WTC11 (cell line): Measurements from ENCODE around the gene CDK10.

ENCODE experiments used
- CBFB ChIP-seq: sonication (generic); formaldehyde crosslinking; IDR thresholded peaks from 2 replicates; pipeline ENCODE4 v1.8.1; 2022; ENCODE audit warnings: mild to moderate bottlenecking, low read depth, missing genetic modification reagents
- ETV6 ChIP-seq: sonication (generic); formaldehyde crosslinking; IDR thresholded peaks from 2 replicates; pipeline ENCODE4 v1.8.1; 2022; ENCODE audit warnings: mild to moderate bottlenecking, missing genetic modification reagents
- KAT7 ChIP-seq: sonication (generic); formaldehyde crosslinking; IDR thresholded peaks from 2 replicates; pipeline ENCODE4 v1.8.1; 2023; ENCODE audit warnings: missing genetic modification reagents, mild to moderate bottlenecking, borderline replicate concordance
- NR1H2 ChIP-seq: sonication (generic); formaldehyde crosslinking; IDR thresholded peaks from 2 replicates; pipeline ENCODE4 v1.9.0; 2021; ENCODE audit warnings: mild to moderate bottlenecking, moderate library complexity, missing genetic modification reagents
- RELA ChIP-seq: sonication (generic); formaldehyde crosslinking; IDR thresholded peaks from 2 replicates; pipeline ENCODE4 v1.8.1; 2022; ENCODE audit warnings: missing genetic modification reagents, mild to moderate bottlenecking, borderline replicate concordance
- SOX15 ChIP-seq: fragments of 250-450 bp; sonication (Bioruptor Pico); IDR thresholded peaks from 2 replicates; pipeline ENCODE4 v1.9.0; 2021; ENCODE audit warnings: mild to moderate bottlenecking
- TEAD4 ChIP-seq: sonication (generic); formaldehyde crosslinking; IDR thresholded peaks from 2 replicates; pipeline ENCODE4 v1.8.0; 2022; ENCODE audit warnings: mild to moderate bottlenecking, missing genetic modification reagents
- USF2 ChIP-seq: sonication (generic); formaldehyde crosslinking; IDR thresholded peaks from 2 replicates; pipeline ENCODE4 v1.8.1; 2023; ENCODE audit warnings: mild to moderate bottlenecking, missing genetic modification reagents, moderate library complexity
- ZNF281 ChIP-seq: sonication (generic); formaldehyde crosslinking; IDR thresholded peaks from 2 replicates; pipeline ENCODE4 v1.8.0; 2023; ENCODE audit warnings: mild to moderate bottlenecking, missing genetic modification reagents
- TF ChIP-seq, protein P1 (sequence below): fragments of 200-600 bp; IDR thresholded peaks from 2 replicates; pipeline ENCODE4 v1.8.0; 2022; ENCODE audit warnings: antibody characterized with exemption

GRCh38 chr16:89691986-89692569 lies 5.6 kb downstream of the CDK10 start:
- TF ChIP-seq NR1H2 (CRISPR knock-in tag): no peak
- TF ChIP-seq SOX15 (CRISPR knock-in tag): no peak
- TF ChIP-seq RELA (CRISPR knock-in tag): no peak
- TF ChIP-seq ZNF281 (CRISPR knock-in tag): no peak
- no peak for TF ChIP-seq CBFB
- TF ChIP-seq, protein P1, sequence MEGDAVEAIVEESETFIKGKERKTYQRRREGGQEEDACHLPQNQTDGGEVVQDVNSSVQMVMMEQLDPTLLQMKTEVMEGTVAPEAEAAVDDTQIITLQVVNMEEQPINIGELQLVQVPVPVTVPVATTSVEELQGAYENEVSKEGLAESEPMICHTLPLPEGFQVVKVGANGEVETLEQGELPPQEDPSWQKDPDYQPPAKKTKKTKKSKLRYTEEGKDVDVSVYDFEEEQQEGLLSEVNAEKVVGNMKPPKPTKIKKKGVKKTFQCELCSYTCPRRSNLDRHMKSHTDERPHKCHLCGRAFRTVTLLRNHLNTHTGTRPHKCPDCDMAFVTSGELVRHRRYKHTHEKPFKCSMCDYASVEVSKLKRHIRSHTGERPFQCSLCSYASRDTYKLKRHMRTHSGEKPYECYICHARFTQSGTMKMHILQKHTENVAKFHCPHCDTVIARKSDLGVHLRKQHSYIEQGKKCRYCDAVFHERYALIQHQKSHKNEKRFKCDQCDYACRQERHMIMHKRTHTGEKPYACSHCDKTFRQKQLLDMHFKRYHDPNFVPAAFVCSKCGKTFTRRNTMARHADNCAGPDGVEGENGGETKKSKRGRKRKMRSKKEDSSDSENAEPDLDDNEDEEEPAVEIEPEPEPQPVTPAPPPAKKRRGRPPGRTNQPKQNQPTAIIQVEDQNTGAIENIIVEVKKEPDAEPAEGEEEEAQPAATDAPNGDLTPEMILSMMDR: no peak
- no peak for TF ChIP-seq USF2 (CRISPR knock-in tag)
- no peak for TF ChIP-seq TEAD4 (CRISPR knock-in tag)
- TF ChIP-seq KAT7: no peak
- TF ChIP-seq ETV6 (CRISPR knock-in tag): no peak
